Epidermal melanocyte (primary cell): ENCODE results near the gene AOX1.
"Not testable (repeated sequence)": the region's sequence is repeated elsewhere in the genome, so short reads cannot be mapped to it uniquely, and the experiment has no call there.

Experiments
- DNase-seq: peaks from one replicate; pipeline ENCODE4 v3.0.0; 2011; ENCODE audit warnings: low spot score; ENCODE audit not compliant: insufficient read length

The AOX1 gene

GRCh38 chr2:200700856-200701255 lies 115.0 kb downstream of the AOX1 start:
- no peak for DNase-seq

GRCh38 chr2:200702044-200702443 lies 116.2 kb downstream of the AOX1 start:
- DNase-seq: no peak

GRCh38 chr2:200702646-200703118 lies 116.9 kb downstream of the AOX1 start:
- DNase-seq: no peak

GRCh38 chr2:200703127-200703925 lies 117.5 kb downstream of the AOX1 start:
- peak; percentile 42 for DNase-seq

GRCh38 chr2:200703926-200704637 lies 118.3 kb downstream of the AOX1 start:
- no peak for DNase-seq

GRCh38 chr2:200705305-200706041 lies 119.7 kb downstream of the AOX1 start:
- DNase-seq: no peak

- no peak for DNase-seq
Measured at GRCh38 chr2:200708943-200709342, 123.1 kb downstream of the AOX1 start.

- DNase-seq: peak; percentile 59
Measured at GRCh38 chr2:200713003-200713703, 127.3 kb downstream of the AOX1 start.

GRCh38 chr2:200713704-200714064 lies 127.9 kb downstream of the AOX1 start:
- no peak for DNase-seq

GRCh38 chr2:200715014-200715413 lies 129.2 kb downstream of the AOX1 start:
- DNase-seq: not testable (repeated sequence)

GRCh38 chr2:200716386-200716785 lies 130.6 kb downstream of the AOX1 start:
- no peak for DNase-seq
